Breast epithelium (tissue), 4 donors: Measurements from ENCODE around the gene KIDINS220. TPM values are rescaled to one million over a fixed set of nuclear protein-coding genes. Genes with fewer than 3 reads are reported as not detected.

Experiments used
- DNase-seq, 2 donors: peaks; one replicate each; pipeline ENCODE4 v3.0.0-alpha.2; 2019; ENCODE audit warnings: low spot score in 2 of 2
- H3K27ac ChIP-seq, 2 donors: fragments of 200-600 bp; sonication (generic) in 1 of 2; one replicate each; pipeline ENCODE4 v1.5.1; 2016 to 2019; ENCODE audit warnings: mild to moderate bottlenecking in 1 of 2
- H3K27me3 ChIP-seq, 2 donors: fragments of 200-600 bp; sonication (generic) in 1 of 2; one replicate each; pipeline versions ENCODE4 v1.5.1 to v1.6.0; 2017 to 2019; ENCODE audit warnings: control low read depth in 1 of 2, mild to moderate bottlenecking in 1 of 2
- H3K36me3 ChIP-seq: fragments of 200-600 bp; one replicate; pipeline ENCODE4 v1.5.1; 2019
- H3K4me1 ChIP-seq, 2 donors: fragments of 200-600 bp; sonication (generic); one replicate each; pipeline ENCODE4 v1.5.1; 2016 to 2019; ENCODE audit warnings: control low read depth in 1 of 2
- H3K4me3 ChIP-seq, 3 donors: fragments of 200-600 bp; sonication (generic); 1 replicate in 2 of 3; 2 replicates in 1 of 3; pipeline ENCODE4 v1.5.1; 2016 to 2019; ENCODE audit warnings: mild to moderate bottlenecking in 3 of 3, moderate library complexity in 2 of 3
- H3K9me3 ChIP-seq, 2 donors: fragments of 200-600 bp; sonication (generic) in 1 of 2; one replicate each; pipeline ENCODE4 v1.5.1; 2016 to 2019; ENCODE audit warnings: control low read depth in 1 of 2
- POLR2A ChIP-seq: fragments of 450-650 bp; IDR thresholded peaks from one replicate; pipeline ENCODE4 v1.6.1; 2016; ENCODE audit warnings: antibody characterized with exemption, mild to moderate bottlenecking, moderate library complexity
- POLR2AphosphoS5 ChIP-seq, 3 donors: sonication (generic); formaldehyde crosslinking; IDR thresholded peaks; one replicate each; pipeline ENCODE4 v1.6.1; 2017; ENCODE audit warnings: antibody characterized with exemption in 3 of 3
- intact Hi-C: fragments of 100-400 bp; cut with DNase I; formaldehyde crosslinking; loops from one replicate; pipeline ENCODE4 v1.15.1; 2023; ENCODE audit warnings: low total_unique reads
- total RNA-seq, 3 donors: library from RNA; depleted of rRNA; stranded (reverse); fragments of >200 nt; gene quantifications; one replicate each; pipeline ENCODE4 v1.1.0, GENCODE V29; 2016
- TF ChIP-seq, protein P1 (sequence below), 3 donors: fragments of 450-650 bp; IDR thresholded peaks; one replicate each; pipeline ENCODE4 v1.5.1; 2016 to 2017; ENCODE audit warnings: antibody characterized with exemption in 3 of 3, mild to moderate bottlenecking in 3 of 3, moderate library complexity in 3 of 3

Gene KIDINS220
- total RNA-seq, 3 donors from 2014 or later: 73.1 to 120 (median 87.2) TPM

GRCh38 chr2:8767324-8767723, 70.1 kb downstream of the KIDINS220 start:
- no peak for DNase-seq
- H3K4me3 ChIP-seq: no peak overlapping the region
- H3K36me3 ChIP-seq: no peaks in the 10 kb centered on the region
- intact Hi-C loops: no loop called here
- H3K27ac ChIP-seq: no peak overlapping the region
- no peaks in the 10 kb centered on the region for H3K4me1 ChIP-seq
- TF ChIP-seq POLR2AphosphoS5 (IDR thresholded peaks at IDR 0.05) (no peak), POLR2A (no peak)
- TF ChIP-seq, protein P1, sequence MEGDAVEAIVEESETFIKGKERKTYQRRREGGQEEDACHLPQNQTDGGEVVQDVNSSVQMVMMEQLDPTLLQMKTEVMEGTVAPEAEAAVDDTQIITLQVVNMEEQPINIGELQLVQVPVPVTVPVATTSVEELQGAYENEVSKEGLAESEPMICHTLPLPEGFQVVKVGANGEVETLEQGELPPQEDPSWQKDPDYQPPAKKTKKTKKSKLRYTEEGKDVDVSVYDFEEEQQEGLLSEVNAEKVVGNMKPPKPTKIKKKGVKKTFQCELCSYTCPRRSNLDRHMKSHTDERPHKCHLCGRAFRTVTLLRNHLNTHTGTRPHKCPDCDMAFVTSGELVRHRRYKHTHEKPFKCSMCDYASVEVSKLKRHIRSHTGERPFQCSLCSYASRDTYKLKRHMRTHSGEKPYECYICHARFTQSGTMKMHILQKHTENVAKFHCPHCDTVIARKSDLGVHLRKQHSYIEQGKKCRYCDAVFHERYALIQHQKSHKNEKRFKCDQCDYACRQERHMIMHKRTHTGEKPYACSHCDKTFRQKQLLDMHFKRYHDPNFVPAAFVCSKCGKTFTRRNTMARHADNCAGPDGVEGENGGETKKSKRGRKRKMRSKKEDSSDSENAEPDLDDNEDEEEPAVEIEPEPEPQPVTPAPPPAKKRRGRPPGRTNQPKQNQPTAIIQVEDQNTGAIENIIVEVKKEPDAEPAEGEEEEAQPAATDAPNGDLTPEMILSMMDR (IDR thresholded peaks at IDR 0.05): no peak
- no peaks in the 10 kb centered on the region for H3K9me3 ChIP-seq
- H3K27me3 ChIP-seq: no peaks in the 10 kb centered on the region

- no peak for TF ChIP-seq POLR2AphosphoS5 (IDR thresholded peaks at IDR 0.05)
- no peak for TF ChIP-seq POLR2A
- TF ChIP-seq, protein P1 (IDR thresholded peaks at IDR 0.05): peak in 2 of 3 donors; percentile 36 to 51
- no peaks in the 10 kb centered on the region for H3K4me1 ChIP-seq
- peaks cover 0 to 1% of the 10 kb centered on the region in 2 donors for H3K9me3 ChIP-seq
- intact Hi-C loops: no loop called here
- no peak for DNase-seq
- H3K36me3 ChIP-seq: no peaks in the 10 kb centered on the region
- no peak overlapping the region for H3K4me3 ChIP-seq
- no peaks in the 10 kb centered on the region for H3K27me3 ChIP-seq
- H3K27ac ChIP-seq: no peak overlapping the region
Measured at GRCh38 chr2:8761529-8762164, 75.8 kb downstream of the KIDINS220 start.

GRCh38 chr2:8756716-8757115, 80.7 kb downstream of the KIDINS220 start:
- Histone ChIP-seq H3K4me1 (no peaks in the 10 kb centered on the region), H3K36me3 (no peaks in the 10 kb centered on the region), H3K27ac (no peak overlapping the region), H3K27me3 (no peaks in the 10 kb centered on the region), H3K4me3 (no peak overlapping the region), H3K9me3 (peaks cover 0 to 8% of the 10 kb centered on the region in 2 donors)
- TF ChIP-seq, protein P1 (IDR thresholded peaks at IDR 0.05): no peak
- TF ChIP-seq POLR2A: no peak
- TF ChIP-seq POLR2AphosphoS5 (IDR thresholded peaks at IDR 0.05): no peak
- intact Hi-C loops: no loop called here
- no peak for DNase-seq

DNA sequence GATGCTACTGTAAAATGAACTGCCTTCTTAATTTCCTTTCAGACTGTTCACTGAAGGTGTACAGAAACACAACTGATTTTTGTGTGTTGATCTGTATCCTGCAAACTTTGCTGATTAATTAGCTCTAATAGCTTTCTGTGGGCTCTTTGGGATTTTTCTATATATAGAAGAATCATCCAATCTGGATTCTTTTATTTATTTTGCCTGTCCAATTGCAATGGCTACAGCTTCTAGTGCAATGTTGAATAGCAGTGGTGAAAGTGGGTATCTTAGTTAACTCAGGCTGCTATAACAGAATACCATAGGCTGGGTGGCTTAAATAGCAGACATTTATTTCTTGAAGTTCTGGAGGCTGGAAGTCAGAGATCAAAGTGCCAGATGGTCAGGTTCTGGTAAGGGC, 81.2 kb downstream of the KIDINS220 start:
- Histone ChIP-seq H3K27ac (no peak overlapping the region), H3K27me3 (no peaks in the 10 kb centered on the region), H3K9me3 (peaks cover 0 to 8% of the 10 kb centered on the region in 2 donors), H3K4me3 (no peak overlapping the region), H3K4me1 (no peaks in the 10 kb centered on the region), H3K36me3 (no peaks in the 10 kb centered on the region)
- intact Hi-C loops: no loop called here
- DNase-seq: no peak
- TF ChIP-seq POLR2A (no peak), POLR2AphosphoS5 (IDR thresholded peaks at IDR 0.05) (no peak)
- TF ChIP-seq, protein P1 (IDR thresholded peaks at IDR 0.05): no peak

GRCh38 chr2:8754106-8754776, 83.2 kb downstream of the KIDINS220 start:
- intact Hi-C loops: no loop called here
- no peak for TF ChIP-seq POLR2A
- TF ChIP-seq POLR2AphosphoS5 (IDR thresholded peaks at IDR 0.05): no peak
- TF ChIP-seq, protein P1 (IDR thresholded peaks at IDR 0.05): no peak
- no peak for DNase-seq
- H3K27me3 ChIP-seq: no peaks in the 10 kb centered on the region
- H3K36me3 ChIP-seq: no peaks in the 10 kb centered on the region
- no peak overlapping the region for H3K27ac ChIP-seq
- H3K4me3 ChIP-seq: no peak overlapping the region
- peaks cover 0 to 8% of the 10 kb centered on the region in 2 donors for H3K9me3 ChIP-seq
- H3K4me1 ChIP-seq: no peaks in the 10 kb centered on the region
